Retina (tissue), 1 donor: ENCODE results near the gene CASP12.
"Not testable (repeated sequence)": the region's sequence is repeated elsewhere in the genome, so short reads cannot be mapped to it uniquely, and the experiment has no call there.

Experiments
- DNase-seq: peaks from one replicate; pipeline ENCODE4 v3.0.0-alpha.2; 2016

Gene CASP12

GRCh38 chr11:104897891-104898684 is at the start of gene CASP12:
Gene CASP12 (minus strand): TSS chr11:104898460.
- no peak for DNase-seq

DNA sequence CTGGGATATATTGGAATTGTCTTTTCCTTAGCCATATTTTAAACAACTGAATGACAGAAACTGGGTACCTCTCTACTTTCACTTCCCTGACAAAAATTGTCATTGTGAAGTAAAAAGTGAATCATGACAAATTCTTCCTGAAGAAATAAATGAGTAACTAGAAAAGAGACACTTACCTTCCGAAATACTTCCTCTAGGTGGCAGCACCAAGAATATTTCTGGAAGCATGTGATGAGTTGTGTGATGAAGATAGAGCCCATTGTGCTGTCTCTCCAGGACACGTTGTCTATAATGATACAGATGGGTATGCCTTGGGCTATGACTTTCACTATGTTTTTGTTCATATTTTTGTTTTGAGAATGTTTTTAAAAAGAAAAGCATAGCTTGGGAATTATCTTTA is 48.6 kb upstream of the CASP12 start:
- DNase-seq, result no peak

- no peak for DNase-seq
Observed at GRCh38 chr11:104944076-104944475, 45.8 kb upstream of the CASP12 start.

GRCh38 chr11:104943561-104943960 is 45.3 kb upstream of the CASP12 start:
- DNase-seq, result no peak

DNA sequence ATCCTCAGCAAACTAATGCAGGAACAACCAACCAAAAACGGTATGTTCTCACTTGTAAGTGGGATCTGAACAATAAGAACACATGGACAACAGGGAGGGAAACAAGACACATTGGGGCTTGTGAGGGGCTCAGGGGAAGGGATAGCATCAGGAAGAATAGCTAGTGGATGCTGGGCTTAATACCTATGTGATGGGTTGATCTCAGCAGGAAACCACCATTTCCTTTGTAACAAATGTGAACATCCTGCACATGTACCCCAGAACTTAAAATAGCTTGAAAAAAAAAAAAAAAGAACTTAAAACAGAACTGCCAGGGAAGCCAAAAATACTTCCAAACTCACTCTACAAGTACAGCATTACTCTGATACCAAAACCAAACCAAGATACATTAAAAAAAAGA is 36.3 kb upstream of the CASP12 start:
- DNase-seq, result no peak

GRCh38 chr11:104934073-104934472 is 35.8 kb upstream of the CASP12 start:
- not testable (repeated sequence) for DNase-seq

DNA sequence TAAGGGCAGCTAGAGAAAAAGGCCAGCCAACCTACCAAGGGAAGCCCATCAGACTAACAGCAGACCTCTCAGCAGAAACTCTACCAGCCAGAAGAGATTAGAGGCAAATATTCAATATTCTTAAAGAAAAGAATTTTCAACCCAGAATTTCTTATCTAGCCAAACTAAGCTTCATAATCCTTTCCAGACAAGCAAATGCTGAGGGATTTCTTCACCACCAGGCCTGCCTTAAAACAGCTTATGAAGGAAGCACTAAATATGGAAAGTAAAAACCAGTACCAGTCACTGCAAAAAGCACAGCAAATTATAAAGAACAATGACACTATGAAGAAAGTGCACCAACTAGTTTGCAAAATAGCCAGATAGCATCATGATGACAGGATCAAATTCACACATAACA is 30.6 kb upstream of the CASP12 start:
- no peak for DNase-seq

- no peak for DNase-seq
Observed at GRCh38 chr11:104926771-104927611, 28.7 kb upstream of the CASP12 start.

DNA sequence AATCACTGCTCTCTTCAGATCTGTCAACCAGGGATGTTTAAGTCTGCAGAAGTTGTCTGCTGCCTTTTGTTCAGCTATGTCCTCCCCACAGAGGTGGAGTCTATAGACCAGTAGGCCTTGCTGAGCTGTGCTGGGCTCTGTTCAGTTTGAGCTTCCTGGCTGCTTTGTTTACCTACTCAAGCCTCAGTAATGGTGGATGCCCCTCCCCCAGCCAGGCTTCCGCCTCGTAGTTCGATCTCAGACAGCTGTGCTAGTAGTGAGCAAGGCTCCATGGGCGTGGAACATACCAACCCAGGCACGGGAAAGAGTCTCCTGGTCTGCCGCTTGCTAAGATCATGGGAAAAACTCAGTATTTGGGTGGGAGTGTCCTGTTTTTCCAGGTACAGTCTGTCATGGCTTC is 27.6 kb upstream of the CASP12 start:
- no peak for DNase-seq

DNA sequence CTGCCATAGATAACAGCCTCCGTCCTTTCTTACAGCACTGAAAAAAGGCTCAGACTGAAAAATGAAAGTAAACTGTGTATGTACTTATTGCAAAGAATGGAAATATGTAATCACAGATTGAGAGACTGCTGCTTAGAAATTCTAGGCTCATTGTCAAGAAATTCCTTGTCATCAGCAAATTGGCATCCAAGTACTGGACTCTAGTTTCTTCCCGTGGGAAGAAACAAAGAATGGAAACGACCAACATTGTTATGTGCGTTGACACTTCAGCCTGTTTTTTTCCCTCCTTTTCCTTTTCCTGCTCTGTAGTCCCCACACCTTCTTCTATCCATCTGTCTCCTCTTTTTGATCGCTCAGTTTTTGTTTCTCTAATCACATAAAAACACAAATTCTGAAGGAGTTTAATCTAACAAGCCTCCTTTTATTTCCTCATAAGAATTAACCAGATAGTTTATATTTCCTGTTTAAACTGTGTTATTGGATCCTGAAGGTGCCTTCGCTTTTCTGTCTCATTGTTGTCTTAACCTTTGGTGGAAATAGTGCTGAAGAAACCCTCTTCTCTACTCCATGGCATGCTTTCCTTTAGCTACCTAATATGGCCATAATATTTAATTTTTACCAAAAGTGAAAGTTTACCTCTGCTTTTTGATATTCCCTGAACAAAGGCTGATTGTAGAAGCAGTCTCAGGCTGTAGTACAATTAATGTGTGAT is 20.0 kb upstream of the CASP12 start:
- DNase-seq, result no peak

DNA sequence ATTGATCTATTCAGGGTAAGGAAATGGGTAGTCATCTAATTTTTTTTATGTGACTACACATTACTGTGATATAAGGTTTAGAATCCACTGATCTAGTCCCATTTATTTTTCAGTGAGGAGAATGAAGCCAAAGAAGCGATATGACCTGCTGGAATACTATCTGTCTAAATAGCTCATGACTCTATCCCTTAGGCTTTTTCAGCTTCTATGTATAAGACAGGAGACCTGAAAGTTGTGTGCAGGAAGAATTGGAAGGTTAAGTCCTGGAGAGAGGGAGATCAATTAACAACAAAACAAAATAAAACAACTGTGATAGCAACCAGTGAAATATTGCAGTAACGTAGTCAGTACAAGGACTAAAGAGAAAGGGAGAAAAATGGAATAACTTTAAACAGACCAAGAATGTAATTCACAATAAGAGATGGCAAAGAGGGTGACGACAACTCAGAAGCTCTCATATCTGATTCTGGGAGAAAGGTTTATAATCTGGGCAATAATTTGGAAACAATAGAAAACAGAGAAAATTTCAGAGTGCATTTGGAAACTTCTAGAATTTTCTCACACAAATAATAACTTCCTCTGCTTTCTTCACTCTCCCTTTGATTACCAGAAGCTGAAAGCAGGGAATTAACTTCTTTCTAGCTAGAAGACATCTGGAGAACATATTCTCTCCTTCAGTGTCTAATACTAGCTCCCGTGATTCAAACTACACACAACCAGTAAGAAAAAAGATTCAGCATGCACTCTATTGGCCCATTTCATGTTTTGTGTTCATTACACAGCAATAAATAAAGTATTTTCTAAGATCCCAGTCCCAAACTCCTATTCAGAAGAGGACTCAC is 19.2 kb upstream of the CASP12 start:
- DNase-seq, result no peak

DNA sequence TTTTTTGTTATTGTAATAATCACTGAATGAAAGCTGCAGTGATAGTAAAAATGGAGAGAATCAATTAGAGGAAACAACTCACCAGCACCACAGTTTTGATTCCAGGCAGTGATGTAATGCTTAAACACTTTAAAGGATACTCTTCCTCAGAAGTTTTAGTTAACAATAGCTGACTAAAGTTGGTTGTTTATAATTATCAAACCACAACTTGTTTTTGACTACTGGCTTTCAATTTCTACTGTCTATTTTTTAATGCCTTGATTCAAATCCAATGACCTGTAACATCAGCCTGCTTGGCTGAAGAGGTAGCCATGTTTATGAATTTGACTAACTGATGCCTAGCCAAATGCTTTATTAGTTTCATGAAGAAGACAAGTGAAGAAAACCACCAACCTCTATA is 18.2 kb upstream of the CASP12 start:
- DNase-seq, result no peak

- no peak for DNase-seq
Observed at GRCh38 chr11:104912102-104912501, 13.8 kb upstream of the CASP12 start.

DNA sequence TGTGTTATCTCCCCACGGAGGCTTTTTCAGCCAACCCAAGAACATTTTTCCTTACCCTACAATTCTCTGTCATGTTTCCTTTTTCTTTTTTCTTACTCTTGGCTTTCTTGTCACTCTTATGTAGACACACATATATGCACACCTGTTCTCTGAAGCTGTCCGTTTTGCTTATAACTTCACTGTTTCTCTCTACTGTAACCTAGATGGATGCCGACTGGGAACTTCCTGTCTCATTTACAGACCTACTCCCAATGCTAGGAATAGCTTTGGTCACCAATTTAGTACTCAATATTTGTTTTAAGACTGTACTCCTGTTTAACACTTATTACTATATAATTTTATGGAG is 9.9 kb upstream of the CASP12 start:
- DNase-seq, result no peak

- DNase-seq, result no peak
Observed at GRCh38 chr11:104907521-104908185, 9.4 kb upstream of the CASP12 start.

DNA sequence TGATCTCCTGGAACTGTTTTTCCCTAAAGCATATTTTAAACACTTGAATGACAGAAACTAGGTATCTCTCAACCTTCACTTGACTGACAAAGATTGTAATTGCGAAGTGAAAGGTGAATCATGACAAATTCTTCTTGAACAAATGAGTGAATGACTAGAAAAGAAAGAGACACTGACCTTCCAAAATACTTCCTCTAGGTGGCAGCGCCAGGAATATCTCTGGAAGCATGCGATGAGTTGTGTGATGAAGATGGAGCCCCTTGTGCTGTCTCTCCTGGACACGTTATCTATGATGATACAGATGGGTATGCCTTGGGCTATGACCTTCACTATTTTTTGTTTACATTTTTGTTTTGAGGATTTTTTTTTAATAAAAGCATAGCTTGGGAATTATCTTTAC is 7.0 kb upstream of the CASP12 start:
- no peak for DNase-seq

DNA sequence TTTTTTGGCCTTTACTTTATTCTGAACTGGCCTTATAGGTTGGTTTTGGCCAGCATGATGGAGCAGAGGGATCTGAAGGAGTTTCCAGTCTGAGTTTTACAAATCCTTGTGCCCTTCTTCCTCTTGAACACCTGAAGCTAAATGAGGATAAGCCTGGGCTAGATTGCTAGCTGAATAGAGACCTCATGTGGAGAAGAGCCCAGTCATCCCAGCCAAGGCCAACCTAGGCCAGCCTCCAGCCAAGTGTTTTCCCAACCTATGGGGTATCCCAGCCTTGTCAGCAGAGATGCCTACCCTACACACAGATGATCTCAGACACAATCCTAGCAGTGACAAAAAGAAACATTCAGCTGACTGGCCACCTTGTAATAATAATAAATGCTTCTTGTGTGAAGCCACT is 966 bp upstream of the CASP12 start:
- DNase-seq, result no peak

GRCh38 chr11:104898685-104899013 is 389 bp upstream of the CASP12 start:
- no peak for DNase-seq

GRCh38 chr11:104895634-104896033 is 2.6 kb downstream of the CASP12 start:
- DNase-seq, result no peak

GRCh38 chr11:104893876-104894275 is 4.4 kb downstream of the CASP12 start:
- DNase-seq, result no peak

GRCh38 chr11:104892723-104893511 is 5.3 kb downstream of the CASP12 start:
- DNase-seq, result no peak
